Astrocyte (in vitro differentiated cells and primary cell): Measurements from ENCODE around the gene IFT88. TPM values are rescaled to one million over a fixed set of nuclear protein-coding genes. Genes with fewer than 3 reads are reported as not detected.
A peak's percentile ranks its signal among the peaks of the same experiment; 100 is the strongest.

ENCODE experiments used
- DNase-seq: peaks from one replicate; pipeline ENCODE4 v3.0.0-alpha.2; 2010; ENCODE audit warnings: low read depth
- FAIRE-seq: peaks from 2 replicates; lab custom pipeline; 2011; peaks lifted over from hg19 to GRCh38; lab: Jason Lieb, UNC
- H2AFZ ChIP-seq: 2 replicates; pipeline ENCODE4 v1.6.0; 2012; ENCODE audit warnings: low read depth, low read length, inconsistent platforms
- H3K27ac ChIP-seq: 2 replicates; pipeline ENCODE4 v1.5.1; 2011; ENCODE audit warnings: low read depth, low read length, inconsistent platforms
- H3K27me3 ChIP-seq: 2 replicates; pipeline ENCODE4 v1.6.0; 2011; ENCODE audit warnings: low read length, inconsistent platforms; ENCODE audit not compliant: insufficient read depth
- H3K36me3 ChIP-seq: 2 replicates; pipeline ENCODE4 v1.5.1; 2011; ENCODE audit warnings: low read length, inconsistent platforms; ENCODE audit not compliant: insufficient read depth
- H3K4me1 ChIP-seq: 2 replicates; pipeline ENCODE4 v1.5.1; 2011; ENCODE audit warnings: low read length, inconsistent platforms; ENCODE audit not compliant: insufficient read depth
- H3K4me2 ChIP-seq: 2 replicates; pipeline ENCODE4 v1.6.0; 2012; ENCODE audit warnings: low read length, inconsistent platforms
- H3K4me3 ChIP-seq: 2 replicates; pipeline ENCODE4 v1.5.1; 2011; ENCODE audit warnings: low read depth, mild to moderate bottlenecking, low read length, inconsistent platforms; ENCODE audit not compliant: insufficient read depth
- H3K79me2 ChIP-seq: 2 replicates; pipeline ENCODE4 v1.6.0; 2012; ENCODE audit warnings: mild to moderate bottlenecking, low read length, inconsistent platforms; ENCODE audit not compliant: insufficient read depth
- H3K9ac ChIP-seq: 2 replicates; pipeline ENCODE4 v1.6.0; 2012; ENCODE audit warnings: mild to moderate bottlenecking, low read length, inconsistent platforms
- H3K9me3 ChIP-seq: 2 replicates; pipeline ENCODE4 v1.5.1; 2012; ENCODE audit warnings: low read depth, mild to moderate bottlenecking, low read length, inconsistent platforms; ENCODE audit not compliant: insufficient read depth
- H4K20me1 ChIP-seq: 2 replicates; pipeline ENCODE4 v1.6.0; 2012; ENCODE audit warnings: low read length, inconsistent platforms; ENCODE audit not compliant: insufficient read depth
- H3K27ac Mint-ChIP-seq: one replicate; pipeline ENCODE4 v1.8.0; 2021; ENCODE audit warnings: mild to moderate bottlenecking, mixed read lengths; ENCODE audit not compliant: unreplicated experiment
- H3K27me3 Mint-ChIP-seq: one replicate; pipeline ENCODE4 v1.8.0; 2021; ENCODE audit warnings: low read depth, mixed read lengths; ENCODE audit not compliant: unreplicated experiment
- H3K36me3 Mint-ChIP-seq: one replicate; pipeline ENCODE4 v1.8.0; 2021; ENCODE audit warnings: low read depth, mixed read lengths; ENCODE audit not compliant: unreplicated experiment
- H3K4me1 Mint-ChIP-seq: one replicate; pipeline ENCODE4 v1.8.0; 2021; ENCODE audit warnings: low read depth, mixed read lengths; ENCODE audit not compliant: unreplicated experiment
- H3K4me3 Mint-ChIP-seq: one replicate; pipeline ENCODE4 v1.8.0; 2021; ENCODE audit warnings: mild to moderate bottlenecking, moderate library complexity, mixed read lengths; ENCODE audit not compliant: unreplicated experiment
- H3K9me3 Mint-ChIP-seq: one replicate; pipeline ENCODE4 v1.8.0; 2021; ENCODE audit warnings: mild to moderate bottlenecking, mixed read lengths; ENCODE audit not compliant: unreplicated experiment
- CTCF ChIP-seq: IDR thresholded peaks from 2 replicates; pipeline ENCODE4 v1.5.1; 2011; ENCODE audit warnings: low read depth, mild to moderate bottlenecking, inconsistent platforms, low read length, moderate library complexity; ENCODE audit not compliant: insufficient read depth
- EZH2 ChIP-seq: IDR thresholded peaks from 2 replicates; pipeline ENCODE4 v1.6.1; 2012; ENCODE audit warnings: mild to moderate bottlenecking, low read length, inconsistent platforms; ENCODE audit not compliant: insufficient read depth
- total RNA-seq: library from RNA; stranded (reverse); gene quantifications from 2 replicates; pipeline ENCODE4 v1.2.1, GENCODE V29; 2021

The IFT88 gene
- total RNA-seq, 1 donor from 2014 or later = 7.6 TPM

- Histone ChIP-seq H3K4me3 (peak within 1 kb of the TSS; percentile 84), H2AFZ (peak within 1 kb of the TSS; percentile 99), H3K4me2 (peak within 1 kb of the TSS; percentile 99), H3K27me3 (no peaks in the 10 kb centered on the region), H4K20me1 (no peaks in the 10 kb centered on the region), H3K36me3 (no peaks in the 10 kb centered on the region), H3K27ac (peak within 1 kb of the TSS; percentile 62), H3K9me3 (no peaks in the 10 kb centered on the region), H3K4me1 (peaks cover 12% of the 10 kb centered on the region), H3K79me2 (no peaks in the 10 kb centered on the region), H3K9ac (peak within 1 kb of the TSS; percentile 81)
- H3K27me3 Mint-ChIP-seq = peaks cover 10% of the 10 kb centered on the region
- no peak for FAIRE-seq
- no peak within 1 kb of the TSS for H3K27ac Mint-ChIP-seq
- peaks cover 2% of the 10 kb centered on the region for H3K9me3 Mint-ChIP-seq
- no peaks in the 10 kb centered on the region for H3K36me3 Mint-ChIP-seq
- H3K4me1 Mint-ChIP-seq = no peaks in the 10 kb centered on the region
- TF ChIP-seq CTCF (no peak), EZH2 (no peak)
- peak; percentile 52 for DNase-seq
- peak within 1 kb of the TSS; percentile 86 for H3K4me3 Mint-ChIP-seq
Measured at GRCh38 chr13:20525601-20526544, 41.1 kb upstream of the IFT88 start, which contains the start of gene CRYL1. Gene CRYL1 (minus strand): TSS chr13:20525857. CDS start chr13:20525794, 63 bp downstream.

- Mint-ChIP-seq H3K36me3 (no peaks in the 10 kb centered on the region), H3K27me3 (peaks cover 10% of the 10 kb centered on the region), H3K4me3 (peak overlapping the region; percentile 86), H3K27ac (no peak overlapping the region), H3K9me3 (peaks cover 2% of the 10 kb centered on the region), H3K4me1 (no peaks in the 10 kb centered on the region)
- Histone ChIP-seq H3K4me1 (peaks cover 12% of the 10 kb centered on the region), H3K36me3 (no peaks in the 10 kb centered on the region), H4K20me1 (no peaks in the 10 kb centered on the region), H3K9me3 (no peaks in the 10 kb centered on the region), H3K9ac (peak overlapping the region; percentile 81), H3K4me2 (peak overlapping the region; percentile 99), H2AFZ (peak overlapping the region; percentile 99), H3K27me3 (no peaks in the 10 kb centered on the region), H3K27ac (no peak overlapping the region), H3K79me2 (no peaks in the 10 kb centered on the region), H3K4me3 (peak overlapping the region; percentile 84)
- FAIRE-seq (no peak), DNase-seq (no peak)
- TF ChIP-seq EZH2 = no peak
- no peak for TF ChIP-seq CTCF
Measured at GRCh38 chr13:20526664-20527063, 40.3 kb upstream of the IFT88 start.

- no peak overlapping the region for H3K4me2 ChIP-seq
- peaks cover 10% of the 10 kb centered on the region for H3K27me3 Mint-ChIP-seq
- H4K20me1 ChIP-seq = no peaks in the 10 kb centered on the region
- H2AFZ ChIP-seq = no peak overlapping the region
- no peak overlapping the region for H3K27ac ChIP-seq
- H3K4me1 ChIP-seq = peaks cover 12% of the 10 kb centered on the region
- H3K36me3 Mint-ChIP-seq = no peaks in the 10 kb centered on the region
- H3K9me3 Mint-ChIP-seq = peaks cover 2% of the 10 kb centered on the region
- no peaks in the 10 kb centered on the region for H3K79me2 ChIP-seq
- no peak overlapping the region for H3K4me3 Mint-ChIP-seq
- no peak for FAIRE-seq
- H3K36me3 ChIP-seq = no peaks in the 10 kb centered on the region
- H3K9me3 ChIP-seq = no peaks in the 10 kb centered on the region
- no peaks in the 10 kb centered on the region for H3K27me3 ChIP-seq
- no peak overlapping the region for H3K4me3 ChIP-seq
- TF ChIP-seq CTCF (no peak), EZH2 (no peak)
- DNase-seq = no peak
- no peak overlapping the region for H3K27ac Mint-ChIP-seq
- no peaks in the 10 kb centered on the region for H3K4me1 Mint-ChIP-seq
- no peak overlapping the region for H3K9ac ChIP-seq
Measured at GRCh38 chr13:20528452-20528851, 38.5 kb upstream of the IFT88 start.
